ENCODE measurements around the gene TMPRSS12.
A peak's percentile ranks its signal among the peaks of the same experiment; 100 is the strongest.
"Not testable (repeated sequence)": the region's sequence is repeated elsewhere in the genome, so short reads cannot be mapped to it uniquely, and the experiment has no call there.

TMPRSS12 gene

DNA sequence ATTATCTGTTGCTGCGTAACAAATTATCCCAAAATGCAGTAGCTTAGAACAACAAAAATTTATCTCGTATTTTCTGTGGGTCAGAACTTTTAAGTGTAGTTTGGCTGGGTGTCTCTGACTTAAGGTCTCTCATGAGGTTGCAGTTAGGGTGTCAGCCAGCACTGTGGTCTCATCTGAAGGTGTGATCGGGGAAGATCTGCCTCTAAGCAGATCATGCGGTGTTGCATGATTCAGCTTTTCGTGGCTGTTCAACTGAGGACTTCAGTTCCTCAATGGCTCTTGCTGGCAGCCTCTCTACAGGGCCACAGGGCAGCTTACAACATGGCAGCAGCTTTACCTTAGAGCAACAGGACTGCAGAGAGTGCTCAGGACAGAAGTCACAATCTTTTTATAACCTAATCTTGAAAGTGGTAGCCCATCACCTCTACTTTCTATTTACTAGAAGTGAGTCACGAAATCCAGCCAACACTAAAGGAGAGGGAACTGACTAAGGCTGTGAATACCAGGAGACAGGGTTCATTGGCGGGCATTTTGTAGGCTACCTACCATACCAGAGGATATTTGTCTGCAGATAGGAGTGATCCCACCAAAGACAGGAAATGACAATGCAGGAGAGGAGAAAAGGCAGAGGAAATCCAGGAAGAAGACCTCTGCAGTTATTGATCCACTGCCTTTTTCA, 1.8 kb upstream of the TMPRSS12 start:
- ATAC-seq (peak; percentile 24), DNase-seq (ENCODE audit: low spot score in 2 of 2) (no peak)
- Mint-ChIP-seq H3K36me3 (no peaks in the 10 kb centered on the region), H3K9me3 (no peaks in the 10 kb centered on the region), H3K27ac (no peak overlapping the region), H3K4me3 (no peak overlapping the region), H3K4me1 (peaks cover 7% of the 10 kb centered on the region)

DNA sequence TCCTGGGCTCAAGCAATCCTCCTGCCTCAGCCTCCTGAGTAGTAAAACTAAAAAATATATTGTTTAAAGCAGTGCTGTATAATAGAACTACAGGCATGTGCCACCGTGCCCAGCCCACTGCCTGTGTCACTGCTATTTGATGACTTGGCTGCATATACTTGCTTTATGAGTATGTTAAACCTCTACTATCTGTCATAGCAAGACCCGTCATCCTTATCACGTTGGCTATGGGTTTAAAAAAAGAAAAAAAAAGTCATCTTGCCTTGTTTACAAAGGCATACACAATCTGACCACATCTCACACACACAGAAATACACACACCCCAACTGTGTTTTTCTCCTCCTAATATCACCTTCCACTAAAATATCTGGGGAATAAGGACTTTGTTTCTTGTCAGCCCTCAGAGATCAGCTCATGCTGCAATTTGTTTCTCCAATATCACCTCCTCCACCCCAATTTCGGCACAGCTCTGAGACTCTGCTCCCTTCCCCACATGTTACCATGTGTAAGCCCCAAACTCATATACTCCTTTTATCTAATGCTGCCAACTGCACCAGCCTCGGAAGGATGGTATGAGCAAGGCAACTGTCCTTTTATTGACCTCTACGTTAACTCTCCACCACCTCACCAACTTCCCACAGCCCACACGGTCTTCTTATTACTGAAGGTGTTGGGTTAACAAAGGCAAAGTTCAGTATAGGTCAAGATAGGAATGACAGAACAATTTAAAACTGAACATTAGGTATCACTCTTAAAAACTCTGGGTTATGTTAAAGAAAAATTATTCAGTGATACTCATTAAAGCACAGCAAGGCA, 802 bp upstream of the TMPRSS12 start:
- DNase-seq (ENCODE audit: low spot score in 2 of 2) (no peak), ATAC-seq (peak; percentile 89)
- H3K36me3 Mint-ChIP-seq, result no peaks in the 10 kb centered on the region
- H3K9me3 Mint-ChIP-seq, result no peaks in the 10 kb centered on the region
- no peak overlapping the region for H3K4me3 Mint-ChIP-seq
- H3K4me1 Mint-ChIP-seq, result peaks cover 7% of the 10 kb centered on the region
- no peak overlapping the region for H3K27ac Mint-ChIP-seq

DNA sequence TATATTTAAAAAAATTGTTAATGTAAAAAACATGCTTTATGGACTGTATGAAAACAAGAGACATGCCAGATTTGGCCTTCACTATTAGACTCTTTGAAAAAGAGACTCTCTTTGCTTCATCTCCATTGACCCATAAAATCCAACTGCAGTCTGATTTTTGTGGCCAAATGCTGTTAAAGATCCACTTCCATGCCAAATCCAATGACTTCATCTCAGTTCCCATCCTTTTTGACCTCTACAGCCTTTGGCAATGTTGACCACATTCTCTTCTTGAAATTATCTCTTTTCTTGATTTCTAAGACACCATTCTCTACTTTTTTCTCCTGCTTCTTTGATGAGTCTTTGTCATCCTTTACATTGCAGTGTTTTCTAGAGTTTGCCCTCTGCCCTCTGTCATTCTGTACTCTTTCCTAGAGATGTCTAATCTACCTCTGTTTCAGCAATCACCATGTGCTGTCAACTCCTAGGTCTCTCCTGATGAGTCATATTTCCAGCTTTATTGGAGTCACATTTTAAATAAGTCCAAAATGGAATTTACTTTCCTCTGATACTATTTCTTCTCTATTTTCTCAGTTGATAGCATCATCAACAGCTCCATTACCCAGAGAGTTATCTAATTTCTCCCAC, 2.4 kb downstream of the TMPRSS12 start:
- Mint-ChIP-seq H3K9me3 (no peaks in the 10 kb centered on the region), H3K4me3 (no peak overlapping the region), H3K27ac (no peak overlapping the region), H3K36me3 (no peaks in the 10 kb centered on the region), H3K4me1 (peaks cover 7% of the 10 kb centered on the region)
- no peak for DNase-seq (ENCODE audit: low spot score in 2 of 2)
- ATAC-seq, result no peak

DNA sequence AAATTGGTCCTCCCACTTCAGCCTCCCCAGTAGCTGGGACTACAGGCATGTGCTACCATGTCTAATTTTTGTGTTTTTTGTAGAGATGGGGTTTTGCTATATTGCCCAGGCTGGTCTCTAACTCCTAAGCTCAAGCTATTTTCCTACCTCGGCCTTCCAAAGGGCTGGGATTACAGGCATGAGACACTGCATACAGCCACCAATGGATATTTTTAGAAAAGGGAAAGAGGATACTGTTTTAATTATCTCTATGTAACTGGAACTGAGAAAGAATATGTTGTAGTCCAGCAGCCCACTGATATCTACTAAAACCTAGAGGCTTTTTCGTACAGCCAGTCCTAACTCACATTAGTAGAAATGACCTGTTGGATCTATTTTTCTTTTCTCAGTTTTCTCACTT, 6.2 kb downstream of the TMPRSS12 start:
- H3K4me1 Mint-ChIP-seq, result no peaks in the 10 kb centered on the region
- H3K27ac Mint-ChIP-seq, result no peak overlapping the region
- DNase-seq (ENCODE audit: low spot score in 2 of 2) (no peak), ATAC-seq (no peak)
- H3K9me3 Mint-ChIP-seq, result no peaks in the 10 kb centered on the region
- no peaks in the 10 kb centered on the region for H3K36me3 Mint-ChIP-seq
- H3K4me3 Mint-ChIP-seq, result no peak overlapping the region

DNA sequence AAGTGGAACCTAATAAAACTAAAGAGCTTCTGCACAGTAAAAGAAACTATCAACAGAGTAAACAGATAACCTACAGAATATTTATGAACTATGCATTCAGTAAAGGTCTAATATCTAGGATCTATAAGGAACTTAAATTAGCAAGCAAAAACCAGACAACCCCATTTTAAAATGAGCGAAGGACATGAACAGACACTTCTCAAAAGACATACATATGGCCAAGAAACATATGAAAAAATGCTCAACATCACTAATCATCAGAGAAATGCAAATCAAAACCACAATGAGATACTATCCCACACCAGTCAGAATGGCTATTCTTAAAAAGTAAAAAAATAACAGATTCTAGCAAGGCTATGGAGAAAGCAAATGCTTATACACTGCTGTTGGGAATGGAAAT, 12.5 kb downstream of the TMPRSS12 start:
- not testable (repeated sequence) for ATAC-seq; H3K9me3 Mint-ChIP-seq; H3K27ac Mint-ChIP-seq; H3K4me3 Mint-ChIP-seq; DNase-seq (ENCODE audit: low spot score in 2 of 2); H3K36me3 Mint-ChIP-seq; H3K4me1 Mint-ChIP-seq

DNA sequence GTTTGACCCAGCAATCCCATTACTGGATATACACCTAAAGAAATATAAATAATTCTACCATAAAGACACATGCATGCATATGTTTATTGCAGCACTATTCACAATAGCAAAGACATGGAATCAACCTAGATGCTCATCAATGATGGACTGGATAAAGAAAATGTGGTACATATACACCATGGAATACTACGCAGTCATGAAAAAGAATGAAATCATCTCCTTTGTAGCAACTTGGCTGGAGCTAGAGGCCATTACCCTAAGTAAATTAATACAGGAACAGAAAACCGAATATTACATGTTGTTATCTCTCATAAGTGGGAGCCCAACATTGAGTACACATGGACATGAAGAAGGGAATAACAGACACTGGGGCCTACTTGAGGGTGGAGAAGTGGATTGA, 13.0 kb downstream of the TMPRSS12 start:
- H3K9me3 Mint-ChIP-seq; ATAC-seq; H3K27ac Mint-ChIP-seq; DNase-seq (ENCODE audit: low spot score in 2 of 2); H3K4me3 Mint-ChIP-seq; H3K36me3 Mint-ChIP-seq; H3K4me1 Mint-ChIP-seq: not testable (repeated sequence)

DNA sequence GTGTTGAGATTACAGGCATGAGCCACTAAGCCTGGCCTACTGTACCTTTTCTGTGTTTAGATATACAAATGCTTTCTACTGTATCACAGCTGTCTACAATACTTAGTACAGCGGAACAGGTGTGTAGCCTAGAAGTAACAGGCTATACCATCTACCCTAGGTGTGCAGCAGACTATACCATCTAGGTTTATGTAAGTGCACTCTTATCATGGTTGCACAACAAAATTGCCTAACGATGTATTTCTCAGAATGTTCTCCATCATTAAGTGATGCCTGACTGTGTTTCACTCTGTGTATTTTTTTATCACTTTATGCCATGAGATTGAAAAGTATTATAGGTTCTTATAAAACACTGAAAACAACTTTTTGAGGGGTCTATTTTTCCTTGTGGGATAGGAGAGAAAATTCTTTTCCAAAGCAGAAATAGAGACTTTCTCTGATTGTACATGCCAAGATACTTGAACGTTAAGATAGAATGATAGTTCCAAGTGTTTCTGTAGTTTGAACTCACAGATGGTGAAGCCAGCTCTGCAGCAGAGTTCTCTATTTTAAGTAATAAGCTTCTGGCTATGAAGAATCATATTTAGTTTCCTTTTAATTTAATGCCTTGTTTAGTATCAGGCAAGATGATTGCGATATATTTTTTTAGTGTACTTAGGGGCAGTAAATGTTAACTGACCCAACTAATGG, 17.0 kb downstream of the TMPRSS12 start:
- Mint-ChIP-seq H3K4me1 (no peaks in the 10 kb centered on the region), H3K4me3 (no peak overlapping the region), H3K9me3 (no peaks in the 10 kb centered on the region), H3K27ac (no peak overlapping the region), H3K36me3 (no peaks in the 10 kb centered on the region)
- DNase-seq (ENCODE audit: low spot score in 2 of 2), result no peak
- ATAC-seq, result no peak

DNA sequence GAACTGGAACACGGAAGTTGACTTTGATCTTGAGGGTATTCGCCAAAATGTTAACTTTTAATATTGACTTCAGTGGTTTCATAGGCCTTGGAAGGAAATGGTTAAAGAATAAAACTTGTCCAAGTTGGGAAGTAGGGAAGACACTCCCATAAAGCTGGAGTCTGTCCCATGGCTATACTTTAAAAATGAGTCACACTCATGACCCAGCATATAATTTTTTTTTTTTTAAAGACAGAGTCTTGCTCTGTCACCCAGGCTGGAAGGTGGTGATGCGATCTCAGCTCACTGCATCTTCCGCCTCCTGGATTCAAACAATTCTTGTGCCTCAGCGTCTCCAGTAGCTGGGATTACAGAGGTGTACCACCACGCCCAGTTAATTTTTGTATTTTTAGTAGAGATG, 19.6 kb downstream of the TMPRSS12 start:
- DNase-seq (ENCODE audit: low spot score in 2 of 2) (no peak), ATAC-seq (no peak)
- peaks cover 4% of the 10 kb centered on the region for H3K9me3 Mint-ChIP-seq
- H3K27ac Mint-ChIP-seq, result no peak overlapping the region
- H3K36me3 Mint-ChIP-seq, result no peaks in the 10 kb centered on the region
- H3K4me3 Mint-ChIP-seq, result no peak overlapping the region
- no peaks in the 10 kb centered on the region for H3K4me1 Mint-ChIP-seq

DNA sequence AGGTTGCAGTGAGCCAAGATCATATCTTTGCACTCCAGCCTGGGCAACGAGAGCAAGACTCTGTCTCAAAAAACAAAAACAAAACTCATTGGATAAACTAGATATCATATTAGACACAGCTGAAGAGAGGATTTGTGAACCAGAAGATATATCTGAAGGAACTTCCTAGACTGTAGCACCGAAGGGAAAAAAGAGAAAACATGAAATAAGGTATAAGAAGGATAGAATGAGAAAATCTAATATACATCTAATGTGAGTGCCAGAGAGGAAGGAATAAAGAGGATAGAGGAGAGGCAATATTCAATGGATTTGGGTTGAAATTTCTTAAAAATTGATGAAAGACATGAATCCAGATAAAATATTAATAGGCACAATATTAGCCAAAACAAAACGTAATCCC, 22.5 kb downstream of the TMPRSS12 start:
- H3K4me1 Mint-ChIP-seq, result no peaks in the 10 kb centered on the region
- no peak for DNase-seq (ENCODE audit: low spot score in 2 of 2)
- H3K9me3 Mint-ChIP-seq, result peaks cover 4% of the 10 kb centered on the region
- H3K27ac Mint-ChIP-seq, result no peak overlapping the region
- H3K36me3 Mint-ChIP-seq, result no peaks in the 10 kb centered on the region
- no peak overlapping the region for H3K4me3 Mint-ChIP-seq
- no peak for ATAC-seq

DNA sequence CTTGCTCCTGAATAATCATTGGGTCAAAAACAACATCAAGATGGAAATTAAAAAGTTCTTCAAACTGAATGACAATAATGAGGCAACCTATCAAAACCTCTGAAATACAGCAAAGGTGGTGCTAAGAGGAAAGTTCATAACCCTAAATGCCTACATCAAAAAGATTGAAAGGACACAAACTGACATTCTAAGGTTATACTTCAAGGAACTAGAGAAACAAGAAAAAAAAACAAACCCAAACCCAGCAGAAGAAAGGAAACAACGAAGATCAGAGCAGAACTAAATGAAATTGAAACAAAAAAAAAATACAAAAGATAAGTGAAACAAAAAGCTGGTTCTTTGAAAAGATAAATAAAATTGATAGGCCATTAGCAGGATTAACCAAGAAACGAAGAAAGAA, 26.2 kb downstream of the TMPRSS12 start:
- H3K4me3 Mint-ChIP-seq; H3K4me1 Mint-ChIP-seq; H3K36me3 Mint-ChIP-seq; H3K27ac Mint-ChIP-seq; ATAC-seq; DNase-seq (ENCODE audit: low spot score in 2 of 2); H3K9me3 Mint-ChIP-seq: not testable (repeated sequence)

DNA sequence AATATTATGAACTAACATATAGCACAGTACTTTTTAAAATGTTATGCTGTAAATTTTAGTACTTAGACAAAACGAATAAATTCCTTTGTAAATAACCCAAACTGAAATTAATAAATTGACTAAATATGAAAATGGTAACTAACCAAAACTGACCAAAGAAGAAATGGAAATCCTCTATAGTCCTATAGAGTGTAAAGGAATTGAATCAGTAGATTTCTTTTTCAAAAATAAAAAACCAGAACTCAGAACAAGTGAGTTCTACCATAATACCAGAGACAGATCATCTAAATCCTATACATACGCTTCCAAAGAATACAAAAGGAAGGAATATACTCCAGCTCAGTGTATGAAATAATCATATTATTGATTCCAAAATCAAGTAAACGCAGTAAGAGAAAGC, 39.8 kb downstream of the TMPRSS12 start:
- no peak overlapping the region for H3K27ac Mint-ChIP-seq
- no peaks in the 10 kb centered on the region for H3K9me3 Mint-ChIP-seq
- H3K4me3 Mint-ChIP-seq, result no peak overlapping the region
- DNase-seq (ENCODE audit: low spot score in 2 of 2) (no peak), ATAC-seq (no peak)
- no peaks in the 10 kb centered on the region for H3K4me1 Mint-ChIP-seq
- no peaks in the 10 kb centered on the region for H3K36me3 Mint-ChIP-seq

DNA sequence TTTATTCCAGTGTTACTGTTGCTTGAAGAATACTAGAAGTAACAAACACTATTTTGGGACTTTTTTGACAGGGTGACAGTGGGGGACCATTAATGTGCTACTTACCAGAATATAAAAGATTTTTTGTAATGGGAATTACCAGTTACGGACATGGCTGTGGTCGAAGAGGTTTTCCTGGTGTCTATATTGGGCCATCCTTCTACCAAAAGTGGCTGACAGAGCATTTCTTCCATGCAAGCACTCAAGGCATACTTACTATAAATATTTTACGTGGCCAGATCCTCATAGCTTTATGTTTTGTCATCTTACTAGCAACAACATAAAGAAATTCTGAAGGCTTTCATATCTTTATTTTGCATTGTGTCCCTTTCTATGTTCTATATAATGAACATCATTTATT, 44.5 kb downstream of the TMPRSS12 start:
- Mint-ChIP-seq H3K4me1 (no peaks in the 10 kb centered on the region), H3K4me3 (no peak overlapping the region), H3K9me3 (no peaks in the 10 kb centered on the region), H3K27ac (no peak overlapping the region), H3K36me3 (no peaks in the 10 kb centered on the region)
- ATAC-seq (no peak), DNase-seq (ENCODE audit: low spot score in 2 of 2) (no peak)

DNA sequence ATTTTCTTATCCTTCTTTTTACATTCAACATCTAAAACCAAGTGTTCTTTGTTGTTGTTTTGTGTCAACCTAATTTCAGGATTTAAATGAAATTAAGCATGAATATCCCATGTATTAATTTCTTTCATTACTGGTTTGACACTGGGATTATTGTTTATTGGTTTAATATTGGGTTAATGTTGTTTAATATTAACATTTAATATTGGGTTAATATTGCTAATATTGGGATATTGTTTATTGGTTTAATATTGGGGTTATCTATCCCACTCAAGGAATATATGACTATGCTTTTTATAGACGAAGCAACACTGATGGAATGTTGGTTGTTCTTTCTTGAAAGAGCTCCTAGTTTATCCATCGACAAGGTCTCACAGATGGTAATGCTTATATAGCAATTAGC, 45.9 kb downstream of the TMPRSS12 start:
- DNase-seq (ENCODE audit: low spot score in 2 of 2) (no peak), ATAC-seq (no peak)
- Mint-ChIP-seq H3K9me3 (no peaks in the 10 kb centered on the region), H3K36me3 (no peaks in the 10 kb centered on the region), H3K4me3 (no peak overlapping the region), H3K4me1 (no peaks in the 10 kb centered on the region), H3K27ac (no peak overlapping the region)

DNA sequence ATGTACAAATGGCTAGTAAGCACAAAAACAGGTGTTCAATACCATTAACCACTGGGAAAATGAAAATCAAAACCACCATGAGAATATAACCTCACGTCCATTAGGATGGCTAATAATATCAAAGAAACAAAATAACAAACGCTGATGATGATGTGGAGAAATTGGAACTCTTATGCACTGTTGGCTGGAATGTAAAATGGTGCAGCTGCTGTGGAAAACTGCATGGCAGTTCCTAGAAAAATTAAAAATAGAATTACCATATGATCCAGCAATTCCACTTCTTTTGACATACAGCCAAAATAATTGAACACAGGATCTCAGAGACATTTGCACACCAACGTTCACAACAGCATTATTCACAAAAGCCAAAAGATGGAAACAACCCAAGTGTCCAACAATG, 51.5 kb downstream of the TMPRSS12 start:
- no peaks in the 10 kb centered on the region for H3K4me1 Mint-ChIP-seq
- no peaks in the 10 kb centered on the region for H3K36me3 Mint-ChIP-seq
- H3K27ac Mint-ChIP-seq, result no peak overlapping the region
- H3K4me3 Mint-ChIP-seq, result no peak overlapping the region
- ATAC-seq (no peak), DNase-seq (ENCODE audit: low spot score in 2 of 2) (no peak)
- no peaks in the 10 kb centered on the region for H3K9me3 Mint-ChIP-seq

DNA sequence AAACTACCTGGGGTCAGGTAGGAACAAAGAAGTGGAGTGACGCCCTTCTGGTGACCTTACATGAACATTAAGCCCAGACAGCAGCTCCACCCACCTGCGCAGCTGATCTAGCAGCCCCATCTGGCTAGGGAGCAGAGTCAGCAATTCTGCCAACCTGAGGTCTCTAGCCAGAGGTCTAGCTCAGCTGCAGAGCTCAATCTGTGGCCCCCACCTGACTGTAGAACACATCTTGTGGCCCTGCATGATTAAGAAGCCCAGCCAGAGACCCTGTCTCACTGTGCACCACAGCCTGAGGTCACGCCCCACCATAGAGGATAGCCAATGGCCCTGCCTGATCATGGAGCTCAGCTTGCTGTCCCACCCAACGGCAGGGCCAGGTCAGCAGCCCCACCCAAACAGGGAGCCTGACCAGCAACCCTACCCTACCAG, 59.0 kb downstream of the TMPRSS12 start:
- H3K36me3 Mint-ChIP-seq, result no peaks in the 10 kb centered on the region
- ATAC-seq (peak; percentile 11), DNase-seq (ENCODE audit: low spot score in 2 of 2) (no peak)
- H3K4me3 Mint-ChIP-seq, result no peak overlapping the region
- no peaks in the 10 kb centered on the region for H3K4me1 Mint-ChIP-seq
- no peak overlapping the region for H3K27ac Mint-ChIP-seq
- H3K9me3 Mint-ChIP-seq, result no peaks in the 10 kb centered on the region
